Esophagus squamous epithelium (tissue), 5 donors: ENCODE measurements around the gene TOX2. TPM values are rescaled to one million over a fixed set of nuclear protein-coding genes. Genes with fewer than 3 reads are reported as not detected.

Experiments used
- DNase-seq: peaks from one replicate; lab custom pipeline; 2025; lab: John Stamatoyannopoulos, UW
- H3K27ac ChIP-seq, 4 donors: fragments of 200-600 bp; sonication (generic); one replicate each; pipeline ENCODE4 v1.5.1; 2016 to 2019; ENCODE audit warnings: mild to moderate bottlenecking in 1 of 4
- H3K27me3 ChIP-seq, 4 donors: fragments of 200-600 bp; sonication (generic); 1 replicate in 3 of 4; 2 replicates in 1 of 4; pipeline versions ENCODE4 v1.5.1 to v1.6.0; 2017 to 2021; ENCODE audit warnings: antibody characterized with exemption in 1 of 4
- H3K36me3 ChIP-seq, 3 donors: fragments of 200-600 bp; sonication (generic); one replicate each; pipeline ENCODE4 v1.5.1; 2016 to 2019
- H3K4me1 ChIP-seq, 3 donors: fragments of 200-600 bp; sonication (generic); one replicate each; pipeline ENCODE4 v1.5.1; 2017 to 2019
- H3K4me3 ChIP-seq, 4 donors: fragments of 200-600 bp; sonication (generic); 1 replicate in 3 of 4; 2 replicates in 1 of 4; pipeline ENCODE4 v1.5.1; 2016 to 2019; ENCODE audit warnings: mild to moderate bottlenecking in 2 of 4, moderate library complexity in 1 of 4
- H3K9me3 ChIP-seq, 3 donors: fragments of 200-600 bp; sonication (generic); one replicate each; pipeline ENCODE4 v1.5.1; 2016 to 2019
- POLR2A ChIP-seq, 4 donors: fragments of 450-650 bp; IDR thresholded peaks; one replicate each; pipeline ENCODE4 v1.6.1; 2017; ENCODE audit warnings: antibody characterized with exemption in 4 of 4, mild to moderate bottlenecking in 4 of 4, moderate library complexity in 3 of 4
- WGBS, 2 donors: methylation state at CpG; one replicate each; pipeline ENCODE4 v1.1.5; 2018; 5-methylcytosine and 5-hydroxymethylcytosine counted together
- intact Hi-C: fragments of 100-400 bp; cut with DNase I; formaldehyde crosslinking; loops from one replicate; pipeline ENCODE4 v1.15.0; 2022
- total RNA-seq, 4 donors: library from RNA; depleted of rRNA; stranded (reverse); fragments of >200 nt; gene quantifications; one replicate each; pipeline ENCODE4 v1.1.0, GENCODE V29; 2016
- TF ChIP-seq, protein P1 (sequence below), 6 experiments: fragments of 450-650 bp in 4 of 6; fragments of 200-600 bp in 2 of 6; sonication (generic) in 2 of 6; IDR thresholded peaks; one replicate each; pipeline ENCODE4 v1.5.1; 2016 to 2019; ENCODE audit warnings: antibody characterized with exemption in 6 of 6, mild to moderate bottlenecking in 4 of 6, moderate library complexity in 4 of 6
- donor health status: DM: yes; HTN: yes; CAD: no.

The TOX2 gene
- total RNA-seq, 4 donors from 2014 or later, result 0.99 to 22.9 (median 3.1) TPM

DNA sequence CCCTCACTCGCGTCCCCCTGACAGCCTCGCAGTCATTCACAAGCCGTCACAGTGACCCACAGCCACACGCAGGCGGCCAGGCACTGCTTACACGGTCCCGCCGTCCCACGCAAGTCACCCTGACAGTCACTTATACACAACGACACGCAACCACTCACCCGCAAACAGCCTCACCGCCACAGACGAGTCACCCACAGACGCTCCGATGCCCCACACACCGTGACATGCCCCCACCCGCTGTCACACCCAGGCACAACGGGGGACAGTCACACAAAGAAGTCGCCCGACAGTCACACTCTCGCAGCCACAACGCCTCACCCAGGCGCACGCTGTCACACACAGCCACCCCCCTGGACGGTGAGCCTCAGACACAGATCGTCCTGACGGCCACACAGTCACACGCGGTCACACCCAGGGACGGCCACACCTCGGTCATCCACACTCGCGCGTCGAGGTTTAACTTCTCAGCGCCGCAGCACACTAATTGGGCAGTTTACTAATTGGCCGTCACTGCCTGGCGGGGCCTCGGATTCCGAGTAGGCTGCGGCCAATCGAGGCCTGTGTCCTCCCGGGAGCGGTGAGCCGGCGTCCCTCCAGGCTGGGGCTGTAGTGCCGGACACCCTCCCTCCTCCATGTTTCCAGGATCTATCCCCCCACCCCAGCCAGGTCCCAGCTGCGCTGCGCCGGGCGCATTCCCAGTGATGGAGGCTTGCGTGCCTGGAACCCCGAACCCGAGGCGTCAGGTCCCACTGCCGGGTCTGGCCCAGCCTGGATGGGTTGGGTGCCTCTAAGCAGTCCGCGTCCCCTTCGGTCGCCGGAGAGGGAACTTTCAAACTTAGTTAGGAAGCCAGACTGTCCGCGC lies 790 bp downstream of the TOX2 start:
- intact Hi-C loops, result no loop called here
- peaks cover 8 to 34% (median 11%) of the 10 kb centered on the region in 3 donors for H3K4me1 ChIP-seq
- TF ChIP-seq, protein P1, sequence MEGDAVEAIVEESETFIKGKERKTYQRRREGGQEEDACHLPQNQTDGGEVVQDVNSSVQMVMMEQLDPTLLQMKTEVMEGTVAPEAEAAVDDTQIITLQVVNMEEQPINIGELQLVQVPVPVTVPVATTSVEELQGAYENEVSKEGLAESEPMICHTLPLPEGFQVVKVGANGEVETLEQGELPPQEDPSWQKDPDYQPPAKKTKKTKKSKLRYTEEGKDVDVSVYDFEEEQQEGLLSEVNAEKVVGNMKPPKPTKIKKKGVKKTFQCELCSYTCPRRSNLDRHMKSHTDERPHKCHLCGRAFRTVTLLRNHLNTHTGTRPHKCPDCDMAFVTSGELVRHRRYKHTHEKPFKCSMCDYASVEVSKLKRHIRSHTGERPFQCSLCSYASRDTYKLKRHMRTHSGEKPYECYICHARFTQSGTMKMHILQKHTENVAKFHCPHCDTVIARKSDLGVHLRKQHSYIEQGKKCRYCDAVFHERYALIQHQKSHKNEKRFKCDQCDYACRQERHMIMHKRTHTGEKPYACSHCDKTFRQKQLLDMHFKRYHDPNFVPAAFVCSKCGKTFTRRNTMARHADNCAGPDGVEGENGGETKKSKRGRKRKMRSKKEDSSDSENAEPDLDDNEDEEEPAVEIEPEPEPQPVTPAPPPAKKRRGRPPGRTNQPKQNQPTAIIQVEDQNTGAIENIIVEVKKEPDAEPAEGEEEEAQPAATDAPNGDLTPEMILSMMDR (IDR thresholded peaks at IDR 0.05), result no peak
- peak in 1 of 4 donors; percentile 16 for TF ChIP-seq POLR2A (IDR thresholded peaks at IDR 0.05)
- 1 to 3% methylated on average over 15 to 22 of the region's 66 CpGs for WGBS, 2 donors
- no peak for DNase-seq
- H3K36me3 ChIP-seq, result no peaks in the 10 kb centered on the region
- H3K27ac ChIP-seq, result peak overlapping the region; percentile 77 to 87 (median 82)
- peaks cover 0 to 8% (median 0%) of the 10 kb centered on the region in 3 donors for H3K9me3 ChIP-seq
- peak overlapping the region; percentile 44 to 77 (median 56) for H3K4me3 ChIP-seq
- H3K27me3 ChIP-seq, result peaks cover 0 to 76% (median 7%) of the 10 kb centered on the region in 4 donors

DNA sequence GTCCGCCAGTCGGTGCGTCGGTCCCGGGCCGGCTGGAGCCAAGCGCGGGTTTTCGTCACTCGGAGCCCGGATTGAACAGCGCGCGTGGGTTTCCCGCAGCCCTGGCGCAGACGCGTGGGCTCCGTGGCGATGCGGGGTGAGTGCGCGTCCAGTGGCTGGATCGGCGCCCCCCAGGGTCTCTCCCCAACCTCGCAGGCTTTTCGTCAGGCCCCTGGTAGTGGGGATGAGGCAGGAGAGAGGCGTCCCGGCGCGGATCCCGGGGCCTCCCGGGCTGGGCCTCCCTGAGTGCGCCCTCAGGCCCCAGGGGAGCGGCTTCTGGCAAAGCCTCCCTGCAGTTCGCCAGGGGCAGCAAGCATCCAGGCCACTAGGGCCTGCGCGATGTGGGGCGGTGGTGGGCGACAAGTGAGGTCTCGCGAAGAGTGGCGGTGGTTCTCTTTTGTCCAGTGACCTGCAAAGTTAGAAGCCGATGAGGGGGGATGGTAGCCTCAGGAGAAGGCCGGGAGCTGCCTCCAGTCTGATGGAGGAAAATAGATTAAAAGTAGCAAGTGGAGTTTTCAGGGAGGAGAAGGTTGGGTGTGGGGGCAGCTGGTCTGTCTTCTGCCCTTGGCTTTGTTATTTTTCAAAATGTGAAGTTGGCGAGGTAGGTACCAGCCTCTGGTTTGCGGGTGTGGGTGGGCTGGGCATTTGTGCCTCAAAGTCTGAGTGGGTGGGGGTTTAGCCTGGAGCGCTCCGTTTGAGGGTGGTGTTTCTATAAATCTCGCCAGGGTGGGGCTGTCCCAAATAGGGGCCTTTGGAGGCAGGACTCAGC lies 1.6 kb downstream of the TOX2 start:
- H3K36me3 ChIP-seq, result no peaks in the 10 kb centered on the region
- peaks cover 0 to 84% (median 7%) of the 10 kb centered on the region in 4 donors for H3K27me3 ChIP-seq
- peaks cover 8 to 34% (median 11%) of the 10 kb centered on the region in 3 donors for H3K4me1 ChIP-seq
- DNase-seq, result no peak
- TF ChIP-seq, protein P1 (IDR thresholded peaks at IDR 0.05), result no peak
- 7 to 15% methylated on average over 6 to 34 of the region's 50 CpGs for WGBS, 2 donors
- H3K9me3 ChIP-seq, result peaks cover 0 to 8% (median 0%) of the 10 kb centered on the region in 3 donors
- peak overlapping the region; percentile 77 to 87 (median 82) for H3K27ac ChIP-seq
- H3K4me3 ChIP-seq, result peak overlapping the region; percentile 44 to 77 (median 56)
- intact Hi-C loops, result no loop called here

DNA sequence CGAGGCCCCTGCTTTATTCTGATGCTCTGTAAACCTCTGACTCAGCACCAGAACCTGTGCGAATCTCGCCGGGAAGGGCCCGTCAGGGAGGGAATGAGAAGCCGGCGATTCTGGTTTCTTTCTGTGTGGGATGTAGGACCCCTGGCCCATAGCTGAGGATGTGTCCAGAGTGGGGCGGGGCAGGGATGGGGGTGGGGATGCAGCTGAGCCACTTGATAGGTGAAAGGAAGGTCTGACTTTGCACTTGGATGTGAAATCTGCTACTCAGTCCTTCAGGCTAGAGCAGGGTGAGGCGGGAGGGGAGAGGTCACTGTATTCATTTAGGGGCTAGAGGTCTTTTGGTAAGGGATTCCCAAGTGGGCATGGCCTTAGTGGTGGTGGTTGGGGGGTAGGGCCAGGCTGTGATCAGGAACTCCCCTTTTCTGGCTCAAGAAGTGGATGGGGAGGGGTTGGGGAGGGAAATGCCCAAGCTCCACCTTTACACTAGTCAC lies 2.3 kb downstream of the TOX2 start:
- H3K4me3 ChIP-seq, result peak overlapping the region; percentile 44 to 77 (median 56)
- peaks cover 8 to 40% (median 11%) of the 10 kb centered on the region in 3 donors for H3K4me1 ChIP-seq
- peaks cover 0 to 8% (median 0%) of the 10 kb centered on the region in 3 donors for H3K9me3 ChIP-seq
- 17 to 26% methylated on average over 8 to 9 of the region's 9 CpGs for WGBS, 2 donors
- peak overlapping the region in 3 of 4 donors; percentile 80 to 87 (median 84) for H3K27ac ChIP-seq
- H3K27me3 ChIP-seq, result peaks cover 0 to 91% (median 7%) of the 10 kb centered on the region in 4 donors
- H3K36me3 ChIP-seq, result no peaks in the 10 kb centered on the region
- TF ChIP-seq, protein P1 (IDR thresholded peaks at IDR 0.05), result no peak
- intact Hi-C loops, result no loop called here
- no peak for DNase-seq

DNA sequence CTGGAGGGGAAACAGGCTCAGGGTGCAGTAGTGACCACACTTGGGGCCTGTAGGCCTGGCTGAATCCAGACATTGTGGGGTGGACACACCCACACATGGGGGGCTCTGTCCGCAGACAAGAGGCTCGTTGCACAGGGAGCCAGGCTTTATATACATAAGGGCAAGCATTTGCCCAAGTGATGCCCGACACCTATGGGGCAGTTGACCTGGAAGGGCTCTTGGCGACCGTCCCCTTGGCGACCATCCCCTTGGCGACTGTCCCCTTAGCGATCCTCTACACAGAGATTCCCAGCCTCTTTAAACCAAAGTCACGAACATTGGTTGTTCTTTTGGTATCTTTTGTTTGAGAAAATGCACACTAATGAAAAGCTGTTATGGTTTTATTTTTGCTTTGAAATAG lies 2.7 kb downstream of the TOX2 start:
- WGBS, 2 donors, result 89 to 92% methylated on average over 9 of the region's 9 CpGs
- Histone ChIP-seq H3K27me3 (peaks cover 0 to 93% (median 7%) of the 10 kb centered on the region in 4 donors), H3K9me3 (peaks cover 0 to 8% (median 0%) of the 10 kb centered on the region in 3 donors), H3K4me3 (peak overlapping the region in 3 of 4 donors; percentile 49 to 77 (median 63)), H3K27ac (peak overlapping the region in 3 of 4 donors; percentile 80 to 87 (median 84)), H3K36me3 (no peaks in the 10 kb centered on the region), H3K4me1 (peaks cover 8 to 40% (median 11%) of the 10 kb centered on the region in 3 donors)
- DNase-seq, result no peak
- no peak for TF ChIP-seq POLR2A (IDR thresholded peaks at IDR 0.05)
- TF ChIP-seq, protein P1 (IDR thresholded peaks at IDR 0.05), result no peak
- intact Hi-C loops, result no loop called here
